NCI-H524 (cell line): ENCODE measurements around the gene CTTNBP2NL.

Source experiments
- DNase-seq, 2 experiments: peaks; one replicate each; lab custom pipeline; 2025; lab: John Stamatoyannopoulos, UW

Gene CTTNBP2NL

DNA sequence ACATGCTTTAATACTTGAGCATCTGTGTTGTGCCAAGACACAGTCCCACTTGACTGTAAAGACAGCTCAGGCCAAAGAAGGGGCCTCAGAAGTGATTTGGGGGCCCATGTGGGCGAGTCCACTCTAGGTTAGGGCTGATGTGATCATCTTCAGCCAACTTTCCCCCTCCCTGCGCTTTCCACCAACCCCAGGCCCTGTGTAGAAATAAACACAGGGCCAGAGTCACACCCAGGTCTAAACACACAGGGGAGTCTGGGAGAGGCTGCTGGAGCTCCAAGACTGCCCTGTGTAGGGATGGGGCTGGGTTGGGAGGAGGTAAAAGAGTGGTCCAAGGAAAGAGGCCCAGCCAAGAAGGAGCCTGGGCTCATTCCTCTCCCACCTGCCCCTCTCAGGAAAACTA, 110.3 kb downstream of the CTTNBP2NL start:
- no peak for DNase-seq

GRCh38 chr1:112506731-112507130, 110.7 kb downstream of the CTTNBP2NL start:
- no peak for DNase-seq

DNA sequence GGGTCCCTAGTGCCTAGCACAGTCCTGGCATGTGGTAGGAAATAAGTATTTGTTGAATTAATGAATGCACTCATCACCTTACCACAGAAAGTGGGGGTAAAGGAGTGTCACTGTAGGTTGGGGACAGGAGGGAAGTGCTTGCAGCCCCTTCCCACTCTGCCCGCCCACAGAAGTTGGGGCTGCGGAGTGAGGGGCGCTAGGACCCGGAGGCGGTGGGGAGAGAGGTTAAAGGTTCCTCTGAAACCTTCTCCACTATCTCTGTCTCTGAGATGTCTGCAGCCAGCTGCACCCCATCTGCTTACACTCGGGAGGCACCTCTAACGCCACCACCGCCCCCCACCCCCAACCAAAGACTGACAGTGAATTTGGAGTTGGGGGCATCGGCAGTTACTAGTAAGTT, 111.3 kb downstream of the CTTNBP2NL start:
- no peak for DNase-seq

GRCh38 chr1:112507921-112508277, 111.9 kb downstream of the CTTNBP2NL start:
- DNase-seq = no peak

GRCh38 chr1:112508278-112509004, 112.4 kb downstream of the CTTNBP2NL start, which contains the start of gene WNT2B:
WNT2B (plus strand) TSS chr1:112508965; CDS start chr1:112509263, 298 bp downstream.
- DNase-seq = peak in 1 of 2 experiments; percentile 21

GRCh38 chr1:112509005-112509659, 113.1 kb downstream of the CTTNBP2NL start:
- DNase-seq = no peak

DNA sequence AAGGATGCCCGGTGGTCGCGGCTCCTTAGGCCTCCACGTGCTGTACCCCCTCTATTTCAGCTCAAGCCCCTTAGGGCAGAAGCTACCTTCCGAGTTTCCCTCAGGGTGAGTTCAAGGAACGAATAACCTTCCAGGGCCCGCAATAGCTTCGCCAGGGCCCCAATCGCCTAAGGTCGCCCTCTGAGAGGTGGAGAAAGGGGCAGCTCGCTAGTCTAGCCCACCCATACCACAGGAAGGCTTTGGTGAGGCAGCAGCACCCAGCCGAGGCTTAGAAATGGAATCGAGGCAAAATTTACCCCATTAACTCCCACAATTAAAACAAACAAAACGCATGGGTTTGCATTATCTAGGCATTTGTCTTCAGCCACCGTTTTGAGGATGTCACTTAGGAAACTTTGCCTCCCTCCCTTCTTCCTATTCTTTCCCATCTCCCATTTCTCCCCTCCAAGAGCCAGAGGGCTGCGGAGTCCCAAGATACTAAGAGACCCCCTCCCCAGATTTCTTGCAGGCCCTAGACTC, 113.7 kb downstream of the CTTNBP2NL start:
- no peak for DNase-seq

GRCh38 chr1:112510340-112510739, 114.3 kb downstream of the CTTNBP2NL start:
- DNase-seq = no peak
